HepG2 (cell line): ENCODE measurements around the gene ARL11. TPM values are rescaled to one million over a fixed set of nuclear protein-coding genes. Genes with fewer than 3 reads are reported as not detected.

Experiments used
- FIP1L1 ChIP-seq: fragments of 200-400 bp; formaldehyde crosslinking; IDR thresholded peaks from 2 replicates; pipeline ENCODE4 v1.6.1; 2018; ENCODE audit warnings: low read depth, mild to moderate bottlenecking, low read length, moderate library complexity, borderline replicate concordance; ENCODE audit not compliant: insufficient read depth
- FOSL2 ChIP-seq: sonication (generic); formaldehyde crosslinking; IDR thresholded peaks from 2 replicates; pipeline ENCODE4 v1.4.0; 2020; ENCODE audit warnings: missing genetic modification reagents
- HHEX ChIP-seq: IDR thresholded peaks from 2 replicates; pipeline ENCODE4 v1.6.1; 2016; ENCODE audit warnings: control low read depth
- JDP2 ChIP-seq: sonication (generic); formaldehyde crosslinking; IDR thresholded peaks from 2 replicates; pipeline ENCODE4 v1.8.1; 2022; ENCODE audit warnings: missing genetic modification reagents, borderline replicate concordance
- MTF1 ChIP-seq: sonication (generic); formaldehyde crosslinking; IDR thresholded peaks from 2 replicates; pipeline ENCODE4 v1.5.0; 2020; ENCODE audit warnings: missing genetic modification reagents
- NCOA2 ChIP-seq: sonication (generic); formaldehyde crosslinking; IDR thresholded peaks from 2 replicates; pipeline ENCODE4 v1.8.0; 2022; ENCODE audit warnings: inconsistent platforms
- PITX1 ChIP-seq: sonication (generic); formaldehyde crosslinking; IDR thresholded peaks from 2 replicates; pipeline ENCODE4 v1.5.1; 2020; ENCODE audit warnings: mild to moderate bottlenecking, missing genetic modification reagents
- POLR2G ChIP-seq: fragments of 200-400 bp; formaldehyde crosslinking; IDR thresholded peaks from 2 replicates; pipeline ENCODE4 v1.6.1; 2018; ENCODE audit warnings: mild to moderate bottlenecking, low read depth, low read length, moderate library complexity
- REPIN1 ChIP-seq: sonication (generic); formaldehyde crosslinking; IDR thresholded peaks from 2 replicates; pipeline ENCODE4 v1.8.0; 2022; ENCODE audit warnings: missing genetic modification reagents, low read depth, mild to moderate bottlenecking, borderline replicate concordance
- REXO4 ChIP-seq: sonication (generic); formaldehyde crosslinking; IDR thresholded peaks from 2 replicates; pipeline ENCODE4 v1.8.0; 2022; ENCODE audit warnings: missing genetic modification reagents, mild to moderate bottlenecking, borderline replicate concordance
- SIX4 ChIP-seq: sonication (generic); formaldehyde crosslinking; IDR thresholded peaks from 2 replicates; pipeline ENCODE4 v1.4.0; 2020; ENCODE audit warnings: missing genetic modification reagents
- SSRP1 ChIP-seq: IDR thresholded peaks from 2 replicates; pipeline ENCODE4 v1.6.1; 2016; ENCODE audit warnings: control low read depth
- ZIK1 ChIP-seq: sonication (generic); formaldehyde crosslinking; IDR thresholded peaks from 2 replicates; pipeline ENCODE4 v1.5.0; 2020; ENCODE audit warnings: mild to moderate bottlenecking, low read depth, missing genetic modification reagents, borderline replicate concordance
- ZNF333 ChIP-seq: sonication (generic); formaldehyde crosslinking; IDR thresholded peaks from 2 replicates; pipeline ENCODE4 v1.4.0; 2020; ENCODE audit warnings: mild to moderate bottlenecking, missing genetic modification reagents, borderline replicate concordance
- ZNF33B ChIP-seq: sonication (generic); formaldehyde crosslinking; IDR thresholded peaks from 2 replicates; pipeline ENCODE4 v1.5.1; 2020; ENCODE audit warnings: mild to moderate bottlenecking, missing genetic modification reagents
- ZNF670 ChIP-seq: sonication (generic); formaldehyde crosslinking; IDR thresholded peaks from 2 replicates; pipeline ENCODE4 v1.8.0; 2022; ENCODE audit warnings: mild to moderate bottlenecking, missing genetic modification reagents, borderline replicate concordance
- ZNF772 ChIP-seq: sonication (generic); formaldehyde crosslinking; IDR thresholded peaks from 2 replicates; pipeline ENCODE4 v1.5.0; 2020; ENCODE audit warnings: mild to moderate bottlenecking, missing genetic modification reagents
- ZNF790 ChIP-seq: sonication (generic); formaldehyde crosslinking; IDR thresholded peaks from 2 replicates; pipeline ENCODE4 v1.8.0; 2022; ENCODE audit warnings: missing genetic modification reagents, mild to moderate bottlenecking, borderline replicate concordance
- ZNF841 ChIP-seq: sonication (generic); formaldehyde crosslinking; IDR thresholded peaks from 2 replicates; pipeline ENCODE4 v1.8.1; 2023; ENCODE audit warnings: missing genetic modification reagents, borderline replicate concordance
- ZSCAN9 ChIP-seq: IDR thresholded peaks from 2 replicates; pipeline ENCODE4 v1.6.1; 2016; ENCODE audit warnings: borderline replicate concordance
- polyA plus RNA-seq, 8 experiments: library from polyadenylated mRNA; depleted of rRNA in 3 of 8; stranded (reverse) in 7 of 8; unstranded in 1 of 8; fragments of >200 nt; fragmentation: Illumina TruSeq in 4 of 8; extraction: Trizol in 4 of 8; gene quantifications; 2 replicates each; pipeline versions ENCODE4 v1.2.1 to v1.2.3, GENCODE V29; 2011 to 2016; ENCODE audit warnings: low read depth in 4 of 8, missing spikeins in 1 of 8, mixed read lengths in 1 of 8; ENCODE audit not compliant: insufficient read depth in 1 of 8
- total RNA-seq, 5 experiments: library from RNA; depleted of rRNA; stranded (reverse); fragments of >200 nt; fragmentation: Illumina TruSeq; extraction: Trizol; gene quantifications; 2 replicates each; pipeline ENCODE4 v1.2.3, GENCODE V29; 2016; ENCODE audit warnings: low read depth in 1 of 5
- TF ChIP-seq, protein P1 (sequence below): IDR thresholded peaks from 2 replicates; pipeline ENCODE4 v1.6.1; 2012; ENCODE audit warnings: low read depth, low read length, improper control_type of control experiment
- TF ChIP-seq, protein P2 (sequence below): sonication (generic); IDR thresholded peaks from 2 replicates; pipeline ENCODE4 v1.6.1; 2016; ENCODE audit warnings: low read depth, borderline replicate concordance
- TF ChIP-seq, protein P3 (sequence below): sonication (generic); formaldehyde crosslinking; IDR thresholded peaks from 2 replicates; pipeline ENCODE4 v1.5.1; 2020; ENCODE audit warnings: missing genetic modification reagents, mild to moderate bottlenecking, borderline replicate concordance
- TF ChIP-seq, protein P4 (sequence below): IDR thresholded peaks from 2 replicates; pipeline ENCODE4 v1.6.1; 2016; ENCODE audit warnings: mild to moderate bottlenecking, missing biosample characterization, missing genetic modification reagents
- TF ChIP-seq, protein P5 (sequence below): sonication (generic); formaldehyde crosslinking; IDR thresholded peaks from 2 replicates; pipeline ENCODE4 v1.5.0; 2020; ENCODE audit warnings: missing genetic modification reagents, mild to moderate bottlenecking, borderline replicate concordance

Gene ARL11
- total and polyA plus RNA-seq, 2 of the 13 experiments (the other 11 are each of a cell fraction or from before 2014, with no cell fraction given) = 0.04 to 0.22 TPM

DNA sequence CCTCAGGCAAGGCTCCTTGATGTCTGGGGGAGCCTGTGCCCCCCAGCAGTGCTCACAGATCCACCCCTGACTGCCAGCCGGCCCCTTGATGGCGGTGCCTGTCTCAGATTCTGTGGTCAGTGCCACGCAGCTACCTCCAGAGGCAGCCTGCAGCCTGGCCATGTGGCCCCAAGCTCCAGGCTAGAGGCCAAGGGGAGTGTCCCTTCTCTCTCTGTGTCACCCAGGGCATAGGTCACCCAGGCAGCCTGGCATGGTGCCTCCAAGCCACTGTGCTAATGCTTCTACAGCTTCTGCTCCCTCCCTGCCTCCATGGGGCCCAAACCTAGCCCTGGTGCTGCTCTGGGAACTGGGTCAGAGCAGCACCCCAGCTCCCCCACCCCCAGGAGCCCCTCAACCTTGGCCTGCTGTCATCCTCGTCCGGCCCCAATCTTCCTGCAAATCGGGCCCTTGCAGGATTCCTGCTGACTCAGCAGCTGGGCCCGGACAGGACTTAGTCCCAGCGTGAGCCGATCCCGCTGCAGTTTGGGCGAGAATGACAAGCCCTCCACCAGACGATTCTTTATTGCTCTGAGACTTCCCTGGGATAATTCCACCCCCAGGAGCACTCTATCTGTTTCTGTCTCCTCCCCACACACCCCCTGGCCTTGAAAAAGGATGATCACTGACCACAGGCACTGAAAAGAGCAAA lies 2.8 kb upstream of the ARL11 start (continued):
- TF ChIP-seq, protein P1, sequence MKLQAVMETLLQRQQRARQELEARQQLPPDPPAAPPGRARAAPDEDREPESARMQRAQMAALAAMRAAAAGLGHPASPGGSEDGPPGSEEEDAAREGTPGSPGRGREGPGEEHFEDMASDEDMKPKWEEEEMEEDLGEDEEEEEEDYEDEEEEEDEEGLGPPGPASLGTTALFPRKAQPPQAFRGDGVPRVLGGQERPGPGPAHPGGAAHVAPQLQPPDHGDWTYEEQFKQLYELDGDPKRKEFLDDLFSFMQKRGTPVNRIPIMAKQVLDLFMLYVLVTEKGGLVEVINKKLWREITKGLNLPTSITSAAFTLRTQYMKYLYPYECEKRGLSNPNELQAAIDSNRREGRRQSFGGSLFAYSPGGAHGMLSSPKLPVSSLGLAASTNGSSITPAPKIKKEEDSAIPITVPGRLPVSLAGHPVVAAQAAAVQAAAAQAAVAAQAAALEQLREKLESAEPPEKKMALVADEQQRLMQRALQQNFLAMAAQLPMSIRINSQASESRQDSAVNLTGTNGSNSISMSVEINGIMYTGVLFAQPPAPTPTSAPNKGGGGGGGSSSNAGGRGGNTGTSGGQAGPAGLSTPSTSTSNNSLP = no peak
- 0 out of 2 replicates have a peak, but pooled peaks have one; percentile 22 for TF ChIP-seq ZSCAN9 (CRISPR knock-in tag)
- TF ChIP-seq SSRP1 = no peak
- no peak for TF ChIP-seq ZNF772 (CRISPR knock-in tag)
- no peak for TF ChIP-seq ZNF790 (CRISPR knock-in tag)
- peak; percentile 38; the same call in 1 of the 2 replicates for TF ChIP-seq FOSL2 (CRISPR knock-in tag)
- TF ChIP-seq, protein P2, sequence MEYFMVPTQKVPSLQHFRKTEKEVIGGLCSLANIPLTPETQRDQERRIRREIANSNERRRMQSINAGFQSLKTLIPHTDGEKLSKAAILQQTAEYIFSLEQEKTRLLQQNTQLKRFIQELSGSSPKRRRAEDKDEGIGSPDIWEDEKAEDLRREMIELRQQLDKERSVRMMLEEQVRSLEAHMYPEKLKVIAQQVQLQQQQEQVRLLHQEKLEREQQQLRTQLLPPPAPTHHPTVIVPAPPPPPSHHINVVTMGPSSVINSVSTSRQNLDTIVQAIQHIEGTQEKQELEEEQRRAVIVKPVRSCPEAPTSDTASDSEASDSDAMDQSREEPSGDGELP = no peak; the same call in 1 of the 2 replicates
- no peak for TF ChIP-seq ZIK1
- TF ChIP-seq POLR2G = peak; percentile 84
- no peak for TF ChIP-seq FIP1L1
- TF ChIP-seq ZNF333 (CRISPR knock-in tag) = no peak
- no peak for TF ChIP-seq ZNF841 (CRISPR knock-in tag)
- TF ChIP-seq NCOA2 = no peak
- TF ChIP-seq, protein P3, sequence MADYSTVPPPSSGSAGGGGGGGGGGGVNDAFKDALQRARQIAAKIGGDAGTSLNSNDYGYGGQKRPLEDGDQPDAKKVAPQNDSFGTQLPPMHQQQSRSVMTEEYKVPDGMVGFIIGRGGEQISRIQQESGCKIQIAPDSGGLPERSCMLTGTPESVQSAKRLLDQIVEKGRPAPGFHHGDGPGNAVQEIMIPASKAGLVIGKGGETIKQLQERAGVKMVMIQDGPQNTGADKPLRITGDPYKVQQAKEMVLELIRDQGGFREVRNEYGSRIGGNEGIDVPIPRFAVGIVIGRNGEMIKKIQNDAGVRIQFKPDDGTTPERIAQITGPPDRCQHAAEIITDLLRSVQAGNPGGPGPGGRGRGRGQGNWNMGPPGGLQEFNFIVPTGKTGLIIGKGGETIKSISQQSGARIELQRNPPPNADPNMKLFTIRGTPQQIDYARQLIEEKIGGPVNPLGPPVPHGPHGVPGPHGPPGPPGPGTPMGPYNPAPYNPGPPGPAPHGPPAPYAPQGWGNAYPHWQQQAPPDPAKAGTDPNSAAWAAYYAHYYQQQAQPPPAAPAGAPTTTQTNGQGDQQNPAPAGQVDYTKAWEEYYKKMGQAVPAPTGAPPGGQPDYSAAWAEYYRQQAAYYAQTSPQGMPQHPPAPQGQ (CRISPR knock-in tag) = no peak
- TF ChIP-seq MTF1 (CRISPR knock-in tag) = no peak
- TF ChIP-seq, protein P4, sequence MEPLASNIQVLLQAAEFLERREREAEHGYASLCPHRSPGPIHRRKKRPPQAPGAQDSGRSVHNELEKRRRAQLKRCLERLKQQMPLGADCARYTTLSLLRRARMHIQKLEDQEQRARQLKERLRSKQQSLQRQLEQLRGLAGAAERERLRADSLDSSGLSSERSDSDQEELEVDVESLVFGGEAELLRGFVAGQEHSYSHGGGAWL (CRISPR knock-in tag) = peak; percentile 75
- no peak for TF ChIP-seq REPIN1 (CRISPR knock-in tag)
- TF ChIP-seq PITX1 (CRISPR knock-in tag) = peak; percentile 49; the same call in 1 of the 2 replicates
- 0 out of 2 replicates have a peak, but pooled peaks have one; percentile 56 for TF ChIP-seq ZNF670 (CRISPR knock-in tag)
- no peak for TF ChIP-seq ZNF33B
- no peak for TF ChIP-seq REXO4 (CRISPR knock-in tag)
- TF ChIP-seq SIX4 (CRISPR knock-in tag) = no peak
- TF ChIP-seq, protein P5, sequence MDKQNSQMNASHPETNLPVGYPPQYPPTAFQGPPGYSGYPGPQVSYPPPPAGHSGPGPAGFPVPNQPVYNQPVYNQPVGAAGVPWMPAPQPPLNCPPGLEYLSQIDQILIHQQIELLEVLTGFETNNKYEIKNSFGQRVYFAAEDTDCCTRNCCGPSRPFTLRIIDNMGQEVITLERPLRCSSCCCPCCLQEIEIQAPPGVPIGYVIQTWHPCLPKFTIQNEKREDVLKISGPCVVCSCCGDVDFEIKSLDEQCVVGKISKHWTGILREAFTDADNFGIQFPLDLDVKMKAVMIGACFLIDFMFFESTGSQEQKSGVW (CRISPR knock-in tag) = no peak
- TF ChIP-seq JDP2 (CRISPR knock-in tag) = no peak
- TF ChIP-seq HHEX (CRISPR knock-in tag) = no peak
